Stimulated activated effector memory CD8-positive, alpha-beta T cell treated with anti-CD3 and anti-CD28 coated beads, Interleukin-12 subunit alpha, Interleukin-12 subunit beta, amount 100 ng/mL, for 72 hours (primary cell): ENCODE data around the gene FLNA.

Experiments used
- ATAC-seq: fragments of 150-1000 bp; cut with Tn5 transposase; 2 replicates; pipeline ENCODE4 v1.10.0; 2021
- DNase-seq, 2 donors: peaks; one replicate each; pipeline ENCODE4 v3.0.0; 2021 to 2022; ENCODE audit warnings: low spot score in 2 of 2
- H3K27ac Mint-ChIP-seq: one replicate; pipeline ENCODE4 v1.8.0; 2022; ENCODE audit warnings: mild to moderate bottlenecking, mixed read lengths
- H3K36me3 Mint-ChIP-seq: one replicate; pipeline ENCODE4 v1.8.0; 2022; ENCODE audit warnings: mild to moderate bottlenecking, mixed read lengths
- H3K4me1 Mint-ChIP-seq: one replicate; pipeline ENCODE4 v1.8.0; 2022; ENCODE audit warnings: mixed read lengths
- H3K4me3 Mint-ChIP-seq: one replicate; pipeline ENCODE4 v1.8.0; 2022; ENCODE audit warnings: mild to moderate bottlenecking, mixed read lengths
- H3K9me3 Mint-ChIP-seq: one replicate; pipeline ENCODE4 v1.8.0; 2022; ENCODE audit warnings: mixed read lengths

FLNA gene

DNA sequence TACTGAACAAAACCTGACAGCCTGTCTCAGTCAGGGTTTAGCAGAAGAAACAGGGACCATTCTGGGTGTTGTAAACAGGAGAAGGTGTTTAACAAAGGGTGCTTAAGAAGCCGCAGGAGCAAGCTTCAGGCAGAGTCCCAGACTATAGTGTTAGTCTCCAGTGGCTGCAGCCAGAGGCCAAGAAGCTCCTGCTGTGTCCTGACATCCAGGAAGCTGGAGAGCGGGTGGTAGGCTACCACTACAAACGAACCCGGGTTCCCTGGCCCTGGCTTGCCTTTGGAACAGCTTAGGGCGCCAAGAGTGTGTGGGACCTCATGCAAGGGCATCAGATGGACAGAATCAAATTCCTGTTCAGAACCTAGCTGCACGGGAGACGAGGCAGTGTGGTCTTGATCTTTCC lies 50.9 kb downstream of the FLNA start:
- Mint-ChIP-seq H3K36me3 (no peaks in the 10 kb centered on the region), H3K4me1 (peaks cover 46% of the 10 kb centered on the region), H3K27ac (no peak overlapping the region), H3K9me3 (no peaks in the 10 kb centered on the region), H3K4me3 (no peak overlapping the region)
- DNase-seq, result no peak
- no peak for ATAC-seq

- peaks cover 45% of the 10 kb centered on the region for H3K4me1 Mint-ChIP-seq
- DNase-seq, result no peak
- no peak for ATAC-seq
- no peak overlapping the region for H3K4me3 Mint-ChIP-seq
- no peaks in the 10 kb centered on the region for H3K9me3 Mint-ChIP-seq
- no peaks in the 10 kb centered on the region for H3K36me3 Mint-ChIP-seq
- H3K27ac Mint-ChIP-seq, result no peak overlapping the region
Measured at GRCh38 chrX:154322890-154323289, 51.5 kb downstream of the FLNA start.

DNA sequence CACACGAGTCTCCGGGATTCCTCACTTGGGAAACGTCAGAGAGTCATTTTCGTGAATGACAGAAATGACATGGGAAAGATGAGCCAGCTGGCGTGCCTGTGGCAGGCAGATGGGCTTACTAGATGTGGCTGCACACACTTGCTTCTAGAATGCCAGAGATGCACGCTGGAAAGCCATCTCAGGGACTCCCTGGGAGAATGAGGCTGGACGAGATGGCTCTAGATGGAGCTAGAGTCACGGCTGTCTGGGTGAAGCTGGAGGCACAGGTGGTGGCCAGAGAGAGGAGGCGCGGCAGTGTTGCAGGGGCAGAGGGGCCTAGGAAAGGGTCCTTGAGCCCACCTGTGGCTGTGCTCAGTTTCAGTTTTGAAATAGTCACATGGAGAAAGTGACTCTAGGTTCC lies 52.8 kb downstream of the FLNA start:
- no peak for DNase-seq
- H3K9me3 Mint-ChIP-seq, result no peaks in the 10 kb centered on the region
- H3K36me3 Mint-ChIP-seq, result no peaks in the 10 kb centered on the region
- no peak overlapping the region for H3K4me3 Mint-ChIP-seq
- no peak overlapping the region for H3K27ac Mint-ChIP-seq
- ATAC-seq, result no peak
- H3K4me1 Mint-ChIP-seq, result peaks cover 43% of the 10 kb centered on the region

- no peak overlapping the region for H3K4me3 Mint-ChIP-seq
- no peak overlapping the region for H3K27ac Mint-ChIP-seq
- no peaks in the 10 kb centered on the region for H3K9me3 Mint-ChIP-seq
- H3K36me3 Mint-ChIP-seq, result no peaks in the 10 kb centered on the region
- H3K4me1 Mint-ChIP-seq, result peaks cover 38% of the 10 kb centered on the region
- ATAC-seq (no peak), DNase-seq (no peak)
Measured at GRCh38 chrX:154321152-154321551, 53.3 kb downstream of the FLNA start.

GRCh38 chrX:154320406-154320805 lies 54.0 kb downstream of the FLNA start:
- Mint-ChIP-seq H3K9me3 (no peaks in the 10 kb centered on the region), H3K36me3 (no peaks in the 10 kb centered on the region), H3K4me3 (no peak overlapping the region), H3K4me1 (peaks cover 31% of the 10 kb centered on the region), H3K27ac (no peak overlapping the region)
- ATAC-seq (no peak), DNase-seq (no peak)

DNA sequence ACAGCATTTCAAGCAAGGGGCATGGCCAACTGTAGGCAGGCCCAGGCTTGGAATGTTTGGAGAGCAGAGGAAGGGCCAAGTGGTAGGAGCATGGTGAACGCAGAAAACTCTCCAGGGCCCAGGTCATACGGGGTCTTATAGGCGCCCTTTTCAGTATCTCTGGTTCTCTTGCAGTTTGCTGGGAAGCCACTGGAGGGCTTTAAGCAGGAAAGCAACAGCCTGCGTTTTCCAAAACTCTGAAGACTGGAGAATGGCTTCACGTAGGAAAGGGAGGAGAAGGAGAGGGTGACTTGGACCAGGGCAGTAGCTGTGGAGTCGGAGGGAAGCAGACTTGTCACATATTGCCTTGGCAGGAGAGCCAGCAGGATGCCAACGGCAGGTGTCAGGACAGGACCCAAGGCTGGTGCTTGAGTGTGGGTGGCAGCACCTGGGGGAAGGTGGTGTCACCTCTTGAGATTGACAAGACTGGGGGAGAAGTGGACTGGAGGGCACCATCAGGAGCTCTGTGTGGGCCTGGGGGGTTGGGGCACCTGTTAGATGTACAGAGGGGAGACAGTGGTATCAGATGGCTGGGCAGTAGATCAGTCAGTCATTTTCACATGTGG lies 56.9 kb downstream of the FLNA start:
- DNase-seq (no peak), ATAC-seq (no peak)
- Mint-ChIP-seq H3K9me3 (no peaks in the 10 kb centered on the region), H3K4me1 (peaks cover 53% of the 10 kb centered on the region), H3K27ac (no peak overlapping the region), H3K4me3 (no peak overlapping the region), H3K36me3 (no peaks in the 10 kb centered on the region)

- no peak for DNase-seq
Measured at GRCh38 chrX:154315416-154315815, 59.0 kb downstream of the FLNA start.

GRCh38 chrX:154313147-154313546 lies 61.3 kb downstream of the FLNA start:
- peak overlapping the region; percentile 97 for H3K27ac Mint-ChIP-seq
- H3K4me3 Mint-ChIP-seq, result peak overlapping the region; percentile 63

More at GRCh38 chrX:154315416-154315815, 59.0 kb downstream of the FLNA start:
- H3K27ac Mint-ChIP-seq, result no peak overlapping the region
- no peaks in the 10 kb centered on the region for H3K9me3 Mint-ChIP-seq
- H3K4me1 Mint-ChIP-seq, result peaks cover 57% of the 10 kb centered on the region
- H3K4me3 Mint-ChIP-seq, result no peak overlapping the region
- H3K36me3 Mint-ChIP-seq, result no peaks in the 10 kb centered on the region
- ATAC-seq, result no peak

GRCh38 chrX:154312116-154312515 lies 62.3 kb downstream of the FLNA start:
- no peak for DNase-seq
- Mint-ChIP-seq H3K4me3 (peak overlapping the region; percentile 29), H3K36me3 (no peaks in the 10 kb centered on the region), H3K4me1 (peaks cover 61% of the 10 kb centered on the region), H3K9me3 (peaks cover 3% of the 10 kb centered on the region), H3K27ac (no peak overlapping the region)
- ATAC-seq, result no peak

More at GRCh38 chrX:154313147-154313546, 61.3 kb downstream of the FLNA start:
- H3K36me3 Mint-ChIP-seq, result no peaks in the 10 kb centered on the region
- ATAC-seq (peak; percentile 91), DNase-seq (peak in 1 of 2 donors; percentile 56)
- peaks cover 60% of the 10 kb centered on the region for H3K4me1 Mint-ChIP-seq
- no peaks in the 10 kb centered on the region for H3K9me3 Mint-ChIP-seq

DNA sequence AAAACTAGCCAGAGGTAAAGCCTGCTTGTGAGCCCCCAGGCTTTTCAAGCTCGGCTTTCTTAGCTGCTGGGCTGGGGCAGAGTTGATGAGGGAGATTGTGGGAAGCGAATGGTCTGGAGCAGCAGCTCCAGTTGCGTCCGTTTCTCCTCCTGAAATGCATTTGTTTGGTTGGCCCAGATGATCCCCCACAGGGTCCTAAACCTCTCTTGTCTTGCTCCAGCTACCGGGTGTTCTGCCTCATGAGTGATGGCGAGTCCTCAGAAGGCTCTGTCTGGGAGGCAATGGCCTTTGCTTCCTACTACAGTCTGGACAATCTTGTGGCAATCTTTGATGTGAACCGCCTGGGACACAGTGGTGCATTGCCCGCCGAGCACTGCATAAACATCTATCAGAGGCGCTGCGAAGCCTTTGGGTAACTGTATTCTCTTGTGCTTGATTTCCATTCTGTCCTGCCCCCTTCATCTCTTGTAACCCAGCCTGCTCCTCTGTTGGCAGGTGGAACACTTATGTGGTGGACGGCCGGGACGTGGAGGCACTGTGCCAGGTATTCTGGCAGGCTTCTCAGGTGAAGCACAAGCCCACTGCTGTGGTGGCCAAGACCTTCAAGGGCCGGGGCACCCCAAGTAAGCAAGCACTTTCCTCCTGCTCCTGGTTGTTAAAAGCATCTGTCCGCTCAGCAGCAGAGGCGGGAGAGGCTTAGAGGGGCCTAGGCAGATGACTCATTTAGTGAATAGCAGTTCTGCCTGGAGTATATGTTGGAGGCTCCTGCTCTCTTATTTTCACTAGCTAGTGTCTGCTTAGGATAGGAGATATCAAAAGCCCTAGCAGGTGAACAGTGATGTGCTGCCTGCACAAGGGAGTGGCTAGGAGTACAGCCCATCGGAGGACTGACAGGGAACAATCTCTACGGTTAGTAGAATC lies 63.6 kb downstream of the FLNA start:
- Mint-ChIP-seq H3K27ac (peak overlapping the region; percentile 33), H3K4me1 (peaks cover 58% of the 10 kb centered on the region)

GRCh38 chrX:154309041-154309775 lies 65.2 kb downstream of the FLNA start:
- Mint-ChIP-seq H3K27ac (no peak overlapping the region), H3K4me3 (no peak overlapping the region), H3K4me1 (peaks cover 53% of the 10 kb centered on the region), H3K36me3 (no peaks in the 10 kb centered on the region), H3K9me3 (peaks cover 3% of the 10 kb centered on the region)
- DNase-seq, result no peak
- ATAC-seq, result no peak

More for the DNA sequence above, 63.6 kb downstream of the FLNA start:
- H3K36me3 Mint-ChIP-seq, result no peaks in the 10 kb centered on the region
- ATAC-seq (peak; percentile 59), DNase-seq (no peak)
- H3K9me3 Mint-ChIP-seq, result peaks cover 3% of the 10 kb centered on the region
- peak overlapping the region; percentile 29 for H3K4me3 Mint-ChIP-seq

DNA sequence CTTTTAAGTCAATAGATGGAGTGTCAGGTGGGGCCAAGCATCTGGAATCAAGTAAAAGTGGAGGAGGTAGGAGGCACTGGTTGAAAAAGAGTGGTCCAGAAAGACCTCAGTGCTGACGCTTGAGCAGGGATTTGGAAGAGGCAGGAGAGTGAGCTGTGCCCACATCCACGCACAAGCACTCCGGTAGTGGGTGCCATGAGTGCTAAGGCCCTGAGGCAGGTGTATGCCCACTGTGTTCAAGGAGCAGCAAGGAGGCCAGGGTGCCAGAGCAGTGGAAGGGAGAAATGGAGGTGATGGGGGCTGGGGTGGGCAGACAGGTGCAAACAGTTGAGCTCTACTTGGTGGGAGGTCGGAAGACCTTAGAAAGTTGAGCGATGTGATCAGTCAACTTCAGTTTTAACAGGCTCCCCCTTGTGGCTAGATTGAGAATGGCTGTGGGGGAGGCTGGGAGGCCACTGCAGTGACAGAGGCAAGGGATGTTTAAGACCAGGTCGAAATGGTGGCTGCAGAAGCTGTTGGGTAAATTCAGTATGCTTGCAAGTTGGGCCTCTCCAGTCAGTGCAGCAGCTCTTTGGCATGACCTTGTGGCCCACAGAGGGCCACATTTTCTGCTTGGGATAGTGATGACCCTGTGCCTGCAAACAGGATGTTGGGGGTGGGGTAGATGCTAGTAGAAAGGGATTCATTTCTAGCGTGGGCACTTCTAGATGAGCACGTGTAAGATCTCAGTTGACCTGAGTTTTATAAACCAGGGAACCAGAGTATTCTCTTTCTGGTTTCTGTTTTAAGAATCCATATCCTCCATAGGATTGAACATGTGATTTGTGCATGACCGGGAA lies 66.1 kb downstream of the FLNA start:
- Mint-ChIP-seq H3K4me3 (peak overlapping the region; percentile 13), H3K9me3 (peaks cover 3% of the 10 kb centered on the region), H3K27ac (no peak overlapping the region), H3K36me3 (no peaks in the 10 kb centered on the region), H3K4me1 (peaks cover 49% of the 10 kb centered on the region)
- DNase-seq (peak; percentile 65 to 87), ATAC-seq (peak; percentile 71)

- Mint-ChIP-seq H3K4me3 (no peak overlapping the region), H3K27ac (no peak overlapping the region), H3K36me3 (no peaks in the 10 kb centered on the region), H3K4me1 (peaks cover 39% of the 10 kb centered on the region), H3K9me3 (peaks cover 3% of the 10 kb centered on the region)
- no peak for DNase-seq
- no peak for ATAC-seq
Measured at GRCh38 chrX:154307202-154307601, 67.2 kb downstream of the FLNA start.

GRCh38 chrX:154305541-154306205 lies 68.8 kb downstream of the FLNA start:
- H3K9me3 Mint-ChIP-seq, result peaks cover 3% of the 10 kb centered on the region
- no peak for ATAC-seq
- H3K36me3 Mint-ChIP-seq, result no peaks in the 10 kb centered on the region
- no peak for DNase-seq
- H3K4me3 Mint-ChIP-seq, result no peak overlapping the region
- no peak overlapping the region for H3K27ac Mint-ChIP-seq
- peaks cover 25% of the 10 kb centered on the region for H3K4me1 Mint-ChIP-seq
